Small intestine (tissue), 7 donors: ENCODE data around the gene DPP7. TPM values are rescaled to one million over a fixed set of nuclear protein-coding genes. Genes with fewer than 3 reads are reported as not detected.

Experiments used
- DNase-seq, 2 donors: peaks; one replicate each; pipeline versions ENCODE4 v3.0.0 to v3.0.0-alpha.2; 2013
- FAIRE-seq: peaks from 2 replicates; lab custom pipeline; 2012; peaks lifted over from hg19 to GRCh38; lab: Jason Lieb, UNC
- H3K27ac ChIP-seq, 3 donors: one replicate each; pipeline ENCODE4 v1.5.1; 2013; ENCODE audit warnings: low read length in 2 of 3, mild to moderate bottlenecking in 2 of 3, control low read depth in 1 of 3, inconsistent platforms in 1 of 3, low read depth in 1 of 3, moderate library complexity in 1 of 3
- H3K27me3 ChIP-seq, 3 donors: one replicate each; pipeline ENCODE4 v1.6.1; 2013; ENCODE audit warnings: low read length in 3 of 3, inconsistent platforms in 1 of 3; ENCODE audit not compliant: control insufficient read depth in 3 of 3, insufficient read depth in 3 of 3
- H3K36me3 ChIP-seq, 3 donors: one replicate each; pipeline ENCODE4 v1.6.1; 2013; ENCODE audit warnings: low read length in 3 of 3, inconsistent platforms in 1 of 3, low read depth in 1 of 3, mild to moderate bottlenecking in 1 of 3, moderate library complexity in 1 of 3; ENCODE audit not compliant: control insufficient read depth in 3 of 3, insufficient read depth in 2 of 3
- H3K4me1 ChIP-seq, 3 donors: one replicate each; pipeline ENCODE4 v1.6.1; 2013; ENCODE audit warnings: low read length in 2 of 3, inconsistent platforms in 1 of 3, low read depth in 1 of 3, mild to moderate bottlenecking in 1 of 3, moderate library complexity in 1 of 3; ENCODE audit not compliant: control insufficient read depth in 3 of 3, insufficient read depth in 2 of 3
- H3K4me3 ChIP-seq, 3 donors: one replicate each; pipeline ENCODE4 v1.5.1; 2013; ENCODE audit warnings: low read length in 3 of 3, control low read depth in 1 of 3, inconsistent platforms in 1 of 3, low read depth in 1 of 3, mild to moderate bottlenecking in 1 of 3, moderate library complexity in 1 of 3
- H3K9me3 ChIP-seq, 2 donors: one replicate each; pipeline ENCODE4 v1.6.1; 2013; ENCODE audit warnings: low read depth in 1 of 2, low read length in 1 of 2; ENCODE audit not compliant: control insufficient read depth in 2 of 2, insufficient read depth in 1 of 2
- whole genome bisulfite sequencing, 3 donors: extraction: QIAGEN DNeasy Blood & Tissue Kit; methylation state at CpG; one replicate each; pipeline ENCODE4 v1.1.7; 2013; 5-methylcytosine and 5-hydroxymethylcytosine counted together
- polyA plus RNA-seq, 4 donors: library from polyadenylated mRNA; stranded (reverse) in 3 of 4; unstranded in 1 of 4; fragments of 200-250 nt in 3 of 4; fragments of 120-200 nt in 1 of 4; gene quantifications; one replicate each; pipeline versions ENCODE4 v1.2.1 to v1.2.3, GENCODE V29; 2013
- donor health status: healthy with polysubstance abuse.
- donor health status: control.
- donor health status: control.
- donor health status: Bipolar disorder and iron deficiency.
- donor health status: healthy.

The DPP7 gene
- polyA plus RNA-seq, 4 donors: 66.2 to 179 (median 121) TPM

DNA sequence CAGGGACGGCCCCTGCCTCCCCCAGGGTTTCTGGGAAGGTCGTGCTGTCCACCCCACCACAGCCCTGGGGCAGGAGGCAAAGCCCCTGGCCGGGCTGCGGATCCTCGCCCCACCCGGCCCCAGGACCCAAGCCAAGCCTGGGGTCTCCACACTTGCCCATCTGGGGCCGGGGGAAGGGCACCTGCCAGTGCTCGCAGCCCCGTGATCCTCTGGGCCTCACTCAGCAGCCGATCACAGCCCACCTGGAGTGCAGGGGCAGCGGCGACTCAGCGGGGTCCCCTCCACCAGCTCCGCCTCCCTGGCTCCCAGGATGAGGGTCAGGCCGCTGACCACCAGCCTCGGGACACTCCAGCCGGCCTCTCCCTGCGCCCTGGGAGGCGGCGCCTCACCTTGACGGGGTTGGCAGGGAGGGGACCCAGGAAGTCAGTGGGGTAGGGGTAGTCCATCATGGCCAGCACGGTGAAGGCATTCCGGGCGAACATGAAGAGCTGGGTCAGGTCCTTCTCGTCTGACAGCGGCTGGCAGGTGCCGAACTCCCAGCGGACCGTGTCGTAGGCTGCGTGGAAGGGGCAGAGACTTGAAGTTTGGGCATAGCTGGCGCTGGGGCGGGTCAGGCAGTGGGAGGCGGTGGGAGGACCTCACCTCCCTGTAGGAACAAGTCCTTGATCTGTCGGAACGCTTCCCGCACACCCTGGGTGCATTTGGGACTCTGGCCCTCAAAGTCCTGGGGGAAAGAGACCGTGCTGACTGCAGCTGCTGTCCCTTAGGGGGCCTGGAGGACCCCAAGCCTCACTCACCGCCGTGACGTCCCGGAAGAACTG is 1.8 kb downstream of the DPP7 start:
- H3K9me3 ChIP-seq: no peaks in the 10 kb centered on the region
- no peak overlapping the region for H3K4me3 ChIP-seq
- DNase-seq: no peak
- FAIRE-seq: no peak
- H3K36me3 ChIP-seq: peaks cover 0 to 58% (median 7%) of the 10 kb centered on the region in 3 donors
- peaks cover 0 to 27% (median 4%) of the 10 kb centered on the region in 3 donors for H3K4me1 ChIP-seq
- WGBS, 3 donors: 94 to 96% (median 95%) methylated on average over 38 to 42 of the region's 42 CpGs
- H3K27ac ChIP-seq: no peak overlapping the region
- peaks cover 0 to 22% (median 0%) of the 10 kb centered on the region in 3 donors for H3K27me3 ChIP-seq

- no peak overlapping the region for H3K4me3 ChIP-seq
- no peaks in the 10 kb centered on the region for H3K9me3 ChIP-seq
- peaks cover 0 to 66% (median 11%) of the 10 kb centered on the region in 3 donors for H3K36me3 ChIP-seq
- 88 to 93% (median 88%) methylated on average over 32 to 35 of the region's 35 CpGs for WGBS, 3 donors
- no peak for DNase-seq
- peaks cover 0 to 21% (median 4%) of the 10 kb centered on the region in 3 donors for H3K4me1 ChIP-seq
- FAIRE-seq: no peak
- no peak overlapping the region for H3K27ac ChIP-seq
- H3K27me3 ChIP-seq: peaks cover 0 to 18% (median 0%) of the 10 kb centered on the region in 3 donors
Measured at GRCh38 chr9:137111788-137112563, 2.6 kb downstream of the DPP7 start.

GRCh38 chr9:137110911-137111787 is 3.4 kb downstream of the DPP7 start:
- no peak for DNase-seq
- Histone ChIP-seq H3K27ac (no peak overlapping the region), H3K9me3 (no peaks in the 10 kb centered on the region), H3K27me3 (peaks cover 0 to 16% (median 0%) of the 10 kb centered on the region in 3 donors), H3K4me3 (no peak overlapping the region), H3K36me3 (peaks cover 0 to 74% (median 11%) of the 10 kb centered on the region in 3 donors), H3K4me1 (peaks cover 0 to 14% (median 4%) of the 10 kb centered on the region in 3 donors)
- no peak for FAIRE-seq
- WGBS, 3 donors: 86 to 90% (median 89%) methylated on average over 25 to 28 of the region's 28 CpGs

DNA sequence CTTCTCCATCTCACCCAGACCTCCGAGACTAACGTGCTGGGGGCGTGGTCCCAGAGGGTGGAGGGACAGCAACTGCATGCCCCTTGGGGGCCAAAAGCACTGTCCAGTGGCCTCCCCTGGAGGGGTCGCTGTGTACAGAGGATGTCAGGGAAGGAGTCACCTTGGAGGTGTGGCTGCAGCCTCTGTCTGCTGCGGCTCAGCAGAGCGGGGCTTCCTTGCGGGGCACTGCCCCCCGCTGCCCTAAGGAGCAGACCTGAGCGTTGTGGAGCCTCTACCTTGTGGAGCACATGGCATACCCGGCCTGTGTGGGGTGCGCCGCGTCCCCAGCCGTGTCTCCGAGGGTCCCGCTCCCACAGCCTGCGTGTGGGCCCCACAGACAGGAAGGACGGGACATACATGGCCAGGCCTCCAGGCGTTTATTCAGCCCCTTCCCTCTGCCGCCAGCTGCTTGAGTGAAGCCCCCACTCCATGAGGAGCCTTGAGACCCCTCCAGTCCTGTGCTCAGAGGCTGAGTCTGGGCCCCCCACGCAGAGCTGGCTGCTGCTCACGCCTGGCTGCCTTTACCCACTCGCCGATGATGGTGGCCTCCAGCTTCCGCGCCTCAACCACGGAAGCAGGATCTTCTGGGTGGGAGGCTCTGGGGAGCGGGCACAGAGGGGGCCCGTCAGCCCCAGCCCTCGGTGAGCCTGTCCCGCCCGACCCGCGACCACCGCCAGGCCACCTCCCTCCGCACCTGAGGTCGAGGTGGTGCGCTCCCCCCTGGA is 4.2 kb downstream of the DPP7 start:
- Histone ChIP-seq H3K4me1 (peaks cover 0 to 6% (median 4%) of the 10 kb centered on the region in 3 donors), H3K9me3 (no peaks in the 10 kb centered on the region), H3K27me3 (peaks cover 0 to 8% (median 0%) of the 10 kb centered on the region in 3 donors), H3K27ac (no peak overlapping the region), H3K36me3 (peaks cover 4 to 82% (median 11%) of the 10 kb centered on the region in 3 donors), H3K4me3 (no peak overlapping the region)
- 89 to 93% (median 91%) methylated on average over 25 to 38 of the region's 38 CpGs for WGBS, 3 donors
- DNase-seq (no peak), FAIRE-seq (no peak)

DNA sequence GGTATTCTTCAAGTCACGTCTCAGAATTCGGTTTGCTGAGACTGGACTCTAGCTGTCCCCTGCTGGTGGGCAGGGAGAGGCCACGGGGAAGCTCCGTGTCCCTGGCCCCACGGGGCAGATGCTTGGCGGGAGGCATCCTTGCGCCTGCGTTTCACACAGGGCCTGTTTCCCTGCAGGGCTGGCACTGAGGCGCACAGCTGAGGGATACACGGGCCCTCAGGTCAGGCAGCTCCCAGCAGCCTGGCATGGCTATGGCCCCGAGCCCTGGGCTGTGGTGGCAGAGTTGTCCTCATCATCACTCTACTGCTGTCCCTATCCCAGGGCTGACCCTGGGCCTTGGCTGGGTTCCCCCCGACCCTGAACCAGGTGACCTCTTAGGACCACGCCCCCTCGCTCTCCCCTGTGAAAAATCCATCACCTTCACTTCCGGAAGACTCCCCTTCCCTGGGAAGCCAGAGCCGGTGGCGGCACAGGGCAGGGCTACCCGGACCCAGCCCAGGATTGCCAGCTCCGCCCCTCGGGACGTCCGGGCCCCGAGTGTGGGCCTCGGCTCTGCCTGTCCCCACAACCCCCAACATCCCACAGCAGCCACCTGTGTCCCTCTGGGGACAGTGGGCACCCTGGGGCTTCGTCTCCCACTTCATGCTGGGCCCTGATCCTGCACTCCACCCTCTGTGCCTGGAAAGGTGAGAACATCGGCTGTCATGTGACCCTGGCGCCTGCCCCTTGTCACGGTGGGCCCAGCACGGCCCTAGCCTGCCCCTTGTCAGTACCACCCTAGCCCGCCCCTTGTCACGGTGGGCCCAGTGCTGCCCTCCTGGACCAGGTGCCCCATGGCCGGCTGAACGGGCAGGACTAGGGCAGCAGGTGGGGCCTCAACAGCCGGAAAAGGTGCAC is 5.0 kb downstream of the DPP7 start:
- Histone ChIP-seq H3K4me1 (no peaks in the 10 kb centered on the region), H3K27ac (no peak overlapping the region), H3K9me3 (no peaks in the 10 kb centered on the region), H3K36me3 (peaks cover 4 to 91% (median 11%) of the 10 kb centered on the region in 3 donors), H3K27me3 (peaks cover 0 to 3% (median 0%) of the 10 kb centered on the region in 3 donors), H3K4me3 (no peak overlapping the region)
- WGBS, 3 donors: 80 to 82% (median 81%) methylated on average over 33 to 34 of the region's 34 CpGs
- DNase-seq (no peak), FAIRE-seq (no peak)

- Histone ChIP-seq H3K27me3 (peaks cover 0 to 3% (median 0%) of the 10 kb centered on the region in 3 donors), H3K36me3 (peaks cover 7 to 98% (median 13%) of the 10 kb centered on the region in 3 donors), H3K4me1 (no peaks in the 10 kb centered on the region), H3K9me3 (no peaks in the 10 kb centered on the region), H3K4me3 (no peak overlapping the region), H3K27ac (no peak overlapping the region)
- DNase-seq: no peak
- FAIRE-seq: no peak
- WGBS, 3 donors: 89 to 92% (median 89%) methylated on average over 29 of the region's 29 CpGs
Measured at GRCh38 chr9:137108608-137109249, 5.8 kb downstream of the DPP7 start.
